GM23338 (cell line): ENCODE results near the gene ADPGK.

Experiments used
- CREB1 ChIP-seq: fragments of 250-450 bp; sonication (Bioruptor Pico); IDR thresholded peaks from 2 replicates; pipeline ENCODE4 v1.5.0; 2020; ENCODE audit warnings: low read depth, mild to moderate bottlenecking, moderate library complexity
- EZH2 ChIP-seq: fragments of 200-600 bp; sonication (generic); IDR thresholded peaks from one replicate; pipeline ENCODE4 v1.8.0; 2017; ENCODE audit warnings: antibody characterized with exemption, mild to moderate bottlenecking, low read depth; ENCODE audit not compliant: unreplicated experiment
- EZH2phosphoT487 ChIP-seq: fragments of 200-600 bp; sonication (generic); IDR thresholded peaks from one replicate; pipeline ENCODE4 v1.8.1; 2018; ENCODE audit warnings: antibody characterized with exemption; ENCODE audit not compliant: unreplicated experiment
- JUNB ChIP-seq: IDR thresholded peaks from one replicate; pipeline ENCODE4 v1.6.1; 2016; ENCODE audit warnings: antibody characterized with exemption; ENCODE audit not compliant: unreplicated experiment
- NANOG ChIP-seq: IDR thresholded peaks from 2 replicates; pipeline ENCODE4 v1.6.1; 2016; ENCODE audit warnings: antibody characterized with exemption, borderline replicate concordance
- POLR2AphosphoS5 ChIP-seq: IDR thresholded peaks from 2 replicates; pipeline ENCODE4 v1.6.1; 2016; ENCODE audit warnings: antibody characterized with exemption, low read depth
- REST ChIP-seq: IDR thresholded peaks from one replicate; pipeline ENCODE4 v1.6.1; 2018; ENCODE audit warnings: antibody characterized with exemption; ENCODE audit not compliant: unreplicated experiment
- STAT1 ChIP-seq: IDR thresholded peaks from one replicate; pipeline ENCODE4 v1.6.1; 2016; ENCODE audit warnings: antibody characterized with exemption; ENCODE audit not compliant: unreplicated experiment
- ZNF331 ChIP-seq: fragments of 250-450 bp; sonication (Bioruptor Pico); IDR thresholded peaks from 2 replicates; pipeline ENCODE4 v1.5.0; 2020; ENCODE audit warnings: low read depth, mild to moderate bottlenecking, moderate library complexity
- TF ChIP-seq, protein P1 (sequence below), 2 experiments: fragments of 200-600 bp in 1 of 2; sonication (generic) in 1 of 2; conservative IDR thresholded peaks; 2 replicates each; pipeline versions ENCODE4 v1.5.1 to v1.6.1; 2016 to 2017; ENCODE audit warnings: antibody characterized with exemption in 2 of 2, low read depth in 2 of 2, mild to moderate bottlenecking in 2 of 2, moderate library complexity in 1 of 2

- TF ChIP-seq, protein P1, sequence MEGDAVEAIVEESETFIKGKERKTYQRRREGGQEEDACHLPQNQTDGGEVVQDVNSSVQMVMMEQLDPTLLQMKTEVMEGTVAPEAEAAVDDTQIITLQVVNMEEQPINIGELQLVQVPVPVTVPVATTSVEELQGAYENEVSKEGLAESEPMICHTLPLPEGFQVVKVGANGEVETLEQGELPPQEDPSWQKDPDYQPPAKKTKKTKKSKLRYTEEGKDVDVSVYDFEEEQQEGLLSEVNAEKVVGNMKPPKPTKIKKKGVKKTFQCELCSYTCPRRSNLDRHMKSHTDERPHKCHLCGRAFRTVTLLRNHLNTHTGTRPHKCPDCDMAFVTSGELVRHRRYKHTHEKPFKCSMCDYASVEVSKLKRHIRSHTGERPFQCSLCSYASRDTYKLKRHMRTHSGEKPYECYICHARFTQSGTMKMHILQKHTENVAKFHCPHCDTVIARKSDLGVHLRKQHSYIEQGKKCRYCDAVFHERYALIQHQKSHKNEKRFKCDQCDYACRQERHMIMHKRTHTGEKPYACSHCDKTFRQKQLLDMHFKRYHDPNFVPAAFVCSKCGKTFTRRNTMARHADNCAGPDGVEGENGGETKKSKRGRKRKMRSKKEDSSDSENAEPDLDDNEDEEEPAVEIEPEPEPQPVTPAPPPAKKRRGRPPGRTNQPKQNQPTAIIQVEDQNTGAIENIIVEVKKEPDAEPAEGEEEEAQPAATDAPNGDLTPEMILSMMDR (conservative IDR thresholded peaks at IDR 0.05; ENCODE audit: low read depth in 2 of 2), result no peak
- TF ChIP-seq EZH2, result no peak
- no peak for TF ChIP-seq POLR2AphosphoS5
- TF ChIP-seq EZH2phosphoT487, result no peak
- TF ChIP-seq CREB1 (CRISPR knock-in tag), result no peak
- TF ChIP-seq STAT1, result no peak
- TF ChIP-seq ZNF331 (CRISPR knock-in tag), result no peak
- TF ChIP-seq JUNB, result no peak
- TF ChIP-seq REST, result no peak
- TF ChIP-seq NANOG, result no peak
Observed at GRCh38 chr15:72797834-72798233, 14.3 kb upstream of the ADPGK start.
